Activated CD4-positive, alpha-beta memory T cell treated with anti-CD3 and anti-CD28 coated beads, Interleukin-2, amount 10 ng/mL, durations not matched to agents 7 days and 5 days (primary cell): ENCODE data around the gene ANAPC16. TPM values are rescaled to one million over a fixed set of nuclear protein-coding genes. Genes with fewer than 3 reads are reported as not detected.
A peak's percentile ranks its signal among the peaks of the same experiment; 100 is the strongest.
"Not testable (repeated sequence)": the region's sequence is repeated elsewhere in the genome, so short reads cannot be mapped to it uniquely, and the experiment has no call there.

Experiments
- CTCF ChIA-PET: fragments of 350-600 bp; sonication (Branson Sonifier 250); formaldehyde crosslinking; loops from one replicate; lab custom pipeline; 2021; ENCODE audit warnings: antibody characterized with exemption, inconsistent platforms; lab: Charles Lee
- POLR2A ChIA-PET: fragments of 350-600 bp; sonication (Branson Sonifier 250); formaldehyde crosslinking; loops from one replicate; lab custom pipeline; 2021; ENCODE audit warnings: antibody characterized with exemption; lab: Charles Lee
- DNase-seq: peaks from one replicate; pipeline ENCODE4 v3.0.0-alpha.2; 2020
- H3K27ac Mint-ChIP-seq: one replicate; pipeline ENCODE4 v1.8.0; 2021; ENCODE audit warnings: mild to moderate bottlenecking, mixed read lengths
- H3K27me3 Mint-ChIP-seq: one replicate; pipeline ENCODE4 v1.8.0; 2021; ENCODE audit warnings: mixed read lengths
- H3K36me3 Mint-ChIP-seq: one replicate; pipeline ENCODE4 v1.8.0; 2021; ENCODE audit warnings: low read depth, mixed read lengths
- H3K4me1 Mint-ChIP-seq: one replicate; pipeline ENCODE4 v1.8.0; 2021; ENCODE audit warnings: mixed read lengths
- H3K4me3 Mint-ChIP-seq: one replicate; pipeline ENCODE4 v1.8.0; 2021; ENCODE audit warnings: mild to moderate bottlenecking, mixed read lengths
- H3K9me3 Mint-ChIP-seq: one replicate; pipeline ENCODE4 v1.8.0; 2021; ENCODE audit warnings: mixed read lengths
- total RNA-seq, 2 experiments: library from RNA; stranded (reverse); gene quantifications; one replicate each; pipeline ENCODE4 v1.2.3, GENCODE V29; 2021

Gene ANAPC16
- total RNA-seq, 2 experiments from 2014 or later, result 94.2 to 101 TPM

DNA sequence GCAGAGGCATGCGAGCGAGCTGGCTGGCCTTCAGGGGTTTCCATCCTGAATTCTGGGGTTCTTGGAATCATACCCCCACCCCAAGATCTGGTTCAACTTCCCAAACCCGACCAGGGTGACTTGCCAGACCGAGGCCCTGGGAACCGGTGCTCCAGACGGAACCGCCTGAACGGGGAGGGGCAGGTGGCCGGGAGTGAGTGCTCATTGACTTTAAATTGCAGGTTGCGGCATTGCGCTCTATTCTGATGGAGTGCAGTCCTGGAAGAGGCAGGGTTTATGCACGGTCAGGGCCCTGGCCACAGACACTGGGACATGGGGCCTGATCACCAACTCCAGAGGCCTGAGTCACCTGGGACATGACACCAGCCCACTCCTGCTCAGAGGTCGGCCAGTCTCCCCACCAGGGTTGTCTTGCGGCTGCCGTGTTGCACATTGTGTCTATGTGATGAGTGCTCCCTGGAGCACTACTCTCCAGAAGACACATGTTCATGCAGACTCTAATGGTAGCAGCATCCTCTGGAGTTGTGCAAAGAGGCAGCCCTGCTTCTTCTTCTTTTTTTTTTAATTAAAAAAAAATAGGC, 52.1 kb downstream of the ANAPC16 start:
- H3K4me1 Mint-ChIP-seq, result peaks cover 38% of the 10 kb centered on the region
- no peaks in the 10 kb centered on the region for H3K9me3 Mint-ChIP-seq
- H3K27me3 Mint-ChIP-seq, result no peaks in the 10 kb centered on the region
- DNase-seq, result no peak
- POLR2A ChIA-PET, result interaction anchor here (0.6 to 1.2 kb wide), 3 partner anchors 35 to 66 kb away, joined by 3 read pairs; partner anchors contain the start of genes ANAPC16 and ASCC1
- no peak overlapping the region for H3K27ac Mint-ChIP-seq
- peaks cover 3% of the 10 kb centered on the region for H3K36me3 Mint-ChIP-seq
- CTCF ChIA-PET, result interaction anchor here (1.3 kb wide), 1 partner anchor 64 kb away, joined by 8 read pairs; no protein-coding TSS in a partner anchor
- no peak overlapping the region for H3K4me3 Mint-ChIP-seq

DNA sequence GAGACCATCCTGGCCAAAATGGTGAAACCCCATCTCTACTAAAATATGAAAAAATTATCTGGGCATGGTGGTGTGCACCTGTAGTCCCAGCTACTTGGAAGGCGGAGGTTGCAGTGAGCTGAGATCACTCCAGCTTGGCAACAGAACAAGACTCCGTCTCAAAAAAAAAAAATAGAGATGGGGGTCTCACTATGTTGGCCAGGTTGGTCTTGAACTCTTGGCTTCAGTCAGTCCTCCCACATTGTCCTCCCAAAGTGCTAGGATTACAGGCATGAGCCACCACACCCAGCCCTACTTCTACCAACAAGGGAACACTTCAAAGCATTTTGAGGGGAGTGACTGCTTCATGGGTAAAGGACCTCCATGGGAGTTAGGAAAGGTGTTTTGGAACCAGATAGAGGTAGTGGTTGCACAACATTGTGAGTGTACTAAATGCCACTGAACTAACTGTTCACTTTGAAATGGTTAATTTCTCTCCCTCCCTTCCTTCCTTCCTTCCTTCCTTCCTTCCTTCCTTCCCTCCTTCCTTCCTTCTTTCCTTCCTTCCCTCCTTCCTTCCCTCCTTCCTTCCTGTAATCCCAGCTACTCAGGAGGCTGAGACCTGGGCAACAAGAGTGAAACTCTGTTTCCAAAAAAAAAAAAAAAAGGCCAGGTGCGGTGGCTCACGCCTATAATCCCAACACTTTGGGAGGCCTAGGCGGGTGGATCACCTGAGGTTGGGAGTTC, 52.8 kb downstream of the ANAPC16 start:
- H3K36me3 Mint-ChIP-seq, DNase-seq, H3K4me3 Mint-ChIP-seq, H3K9me3 Mint-ChIP-seq, H3K27ac Mint-ChIP-seq, H3K27me3 Mint-ChIP-seq, CTCF ChIA-PET: not testable (repeated sequence)
- peaks cover 39% of the 10 kb centered on the region for H3K4me1 Mint-ChIP-seq
- POLR2A ChIA-PET, result interaction anchor here (0.9 to 2.9 kb wide), 4 partner anchors 21 to 66 kb away, joined by 3 to 11 read pairs (median 3); no protein-coding TSS in a partner anchor

DNA sequence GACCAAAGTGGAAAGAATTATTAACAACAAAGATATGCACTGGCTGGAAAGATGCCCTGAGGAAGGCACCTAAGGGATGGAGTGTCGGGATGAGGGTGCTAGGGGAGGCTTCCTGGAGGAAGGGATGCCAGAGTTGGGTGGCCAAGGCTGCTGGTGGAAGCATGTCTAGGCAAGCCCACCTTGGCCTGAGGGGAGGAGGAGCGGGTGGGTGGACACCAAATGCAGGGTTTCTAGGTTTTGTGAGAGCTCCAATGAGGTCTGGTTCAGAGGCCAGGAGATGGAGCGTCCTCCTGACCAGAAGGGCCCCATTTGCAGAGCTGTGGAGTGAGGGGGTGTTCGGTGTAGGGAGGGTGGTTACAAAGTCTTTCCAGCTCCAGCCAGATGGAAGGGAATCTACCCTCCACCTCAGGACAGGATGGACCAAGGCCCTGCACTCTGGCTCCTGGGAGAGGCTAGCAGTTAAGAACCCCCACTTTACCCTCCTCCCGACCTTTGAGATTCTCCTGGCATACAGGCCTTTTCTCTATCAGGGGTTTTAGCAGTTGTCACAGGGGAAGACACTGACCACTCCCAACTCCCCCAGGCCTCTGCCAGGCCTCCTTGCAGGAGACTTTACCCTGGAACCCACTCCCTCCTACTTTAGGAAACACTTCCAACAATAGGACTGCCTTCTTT, 54.9 kb downstream of the ANAPC16 start:
- CTCF ChIA-PET, result interaction anchor here (1.9 kb wide), 1 partner anchor 10 kb away, joined by 6 read pairs; no protein-coding TSS in a partner anchor

DNA sequence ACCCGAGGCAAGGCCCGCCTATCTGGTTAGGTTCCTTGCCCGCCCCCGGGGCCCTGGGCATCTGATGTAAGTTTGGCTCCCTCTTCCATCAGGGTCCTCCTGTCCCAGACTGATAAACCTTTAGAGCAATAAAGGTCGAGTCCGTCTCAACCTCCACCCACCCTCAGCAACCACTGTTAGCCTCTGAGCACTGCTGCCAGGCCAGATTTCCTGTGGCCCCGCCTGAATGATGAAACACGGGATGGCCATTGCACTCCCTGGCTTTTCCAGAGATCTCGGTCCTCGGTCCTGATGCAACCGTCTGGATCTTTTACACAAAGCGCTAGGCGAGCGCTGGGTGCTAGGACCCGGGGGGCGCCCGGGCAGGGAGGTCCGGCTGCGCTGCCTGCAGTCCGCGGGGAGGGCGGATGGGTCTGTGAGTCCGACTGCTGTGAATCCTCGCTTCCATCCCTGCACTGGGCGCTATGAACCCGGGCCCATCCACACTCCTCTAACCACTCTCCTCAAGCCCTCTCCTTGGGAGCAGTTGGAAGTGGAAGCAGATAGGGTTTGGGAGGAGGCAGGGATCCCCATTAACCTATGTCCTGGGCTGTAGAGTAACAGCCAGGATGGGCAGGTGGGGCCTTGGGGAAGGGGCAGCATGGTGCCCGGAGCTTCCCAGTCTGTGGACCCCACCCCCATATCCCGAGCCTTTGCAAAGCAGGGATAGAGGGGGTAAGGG, 57.0 kb downstream of the ANAPC16 start:
- ChIA-PET CTCF (interaction anchor here (0.6 to 7.6 kb wide), 16 partner anchors 10 to 224 kb away, joined by 3 to 89 read pairs (median 10); no protein-coding TSS in a partner anchor), POLR2A (interaction anchor here (0.5 to 7.9 kb wide), 25 partner anchors 10 to 1139 kb away, joined by 3 to 225 read pairs (median 7); partner anchors contain the start of genes ANAPC16 and ASCC1)
- DNase-seq, result peak; percentile 54
- Mint-ChIP-seq H3K9me3 (no peaks in the 10 kb centered on the region), H3K36me3 (peaks cover 40% of the 10 kb centered on the region), H3K27ac (peak overlapping the region; percentile 71), H3K4me3 (peak overlapping the region; percentile 100), H3K4me1 (peaks cover 51% of the 10 kb centered on the region), H3K27me3 (no peaks in the 10 kb centered on the region)

More for the DNA sequence above, 54.9 kb downstream of the ANAPC16 start:
- Mint-ChIP-seq H3K27ac (no peak overlapping the region), H3K27me3 (no peaks in the 10 kb centered on the region), H3K4me1 (peaks cover 36% of the 10 kb centered on the region), H3K4me3 (no peak overlapping the region), H3K9me3 (no peaks in the 10 kb centered on the region), H3K36me3 (peaks cover 27% of the 10 kb centered on the region)
- POLR2A ChIA-PET, result interaction anchor here (0.7 to 2.9 kb wide), 5 partner anchors 9 to 56 kb away, joined by 3 to 11 read pairs (median 4); no protein-coding TSS in a partner anchor
- no peak for DNase-seq

DNA sequence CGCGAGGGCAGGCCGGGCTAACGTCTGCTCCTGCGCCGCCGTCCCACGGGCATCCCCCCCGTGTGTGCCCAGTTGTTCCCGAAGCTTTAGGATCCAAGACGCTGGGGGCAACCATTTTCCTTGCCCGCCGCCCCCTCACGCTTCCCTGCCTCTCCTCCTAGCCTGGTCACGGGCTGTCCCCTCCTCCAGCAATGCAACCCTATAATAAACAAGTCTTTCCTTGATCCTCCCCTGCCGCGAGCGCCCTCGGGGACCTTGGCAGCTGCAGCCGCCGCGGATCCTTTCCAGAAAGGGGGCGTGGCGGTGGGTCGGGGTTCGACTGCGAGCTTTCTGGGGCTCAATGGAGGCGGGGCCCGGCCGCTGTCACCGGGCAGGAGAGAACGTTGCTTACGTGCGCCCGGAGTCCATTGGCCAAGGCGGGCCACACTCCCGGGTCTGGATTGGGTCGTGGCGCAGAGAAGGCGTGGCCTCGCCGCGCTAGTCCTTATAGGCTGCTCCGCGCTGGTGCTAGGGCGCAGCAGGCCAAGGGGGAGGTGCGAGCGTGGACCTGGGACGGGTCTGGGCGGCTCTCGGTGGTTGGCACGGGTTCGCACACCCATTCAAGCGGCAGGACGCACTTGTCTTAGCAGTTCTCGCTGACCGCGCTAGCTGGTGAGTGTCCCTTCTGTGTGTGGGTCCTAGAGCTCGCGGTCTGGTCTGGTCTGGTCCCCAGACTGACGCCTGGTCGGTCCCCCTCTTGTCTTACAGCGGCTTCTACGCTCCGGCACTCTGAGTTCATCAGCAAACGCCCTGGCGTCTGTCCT, 57.8 kb downstream of the ANAPC16 start, which contains the start of gene DDIT4:
Gene DDIT4 (plus strand): TSS at position 515 of the 803 bp plus-strand sequence. CDS start 293 bp downstream, outside the sequence.
- Mint-ChIP-seq H3K4me1 (peaks cover 58% of the 10 kb centered on the region), H3K36me3 (peaks cover 40% of the 10 kb centered on the region), H3K27me3 (no peaks in the 10 kb centered on the region), H3K27ac (peak within 1 kb of the TSS; percentile 96), H3K4me3 (peak within 1 kb of the TSS; percentile 100), H3K9me3 (no peaks in the 10 kb centered on the region)
- ChIA-PET CTCF (interaction anchor here (0.6 to 7.6 kb wide), 17 partner anchors 9 to 225 kb away, joined by 3 to 89 read pairs (median 7); no protein-coding TSS in a partner anchor), POLR2A (interaction anchor here (0.6 to 7.9 kb wide), 25 partner anchors 9 to 186 kb away, joined by 3 to 225 read pairs (median 10); partner anchors contain the start of genes ANAPC16 and ASCC1)
- DNase-seq, result peak; percentile 99

DNA sequence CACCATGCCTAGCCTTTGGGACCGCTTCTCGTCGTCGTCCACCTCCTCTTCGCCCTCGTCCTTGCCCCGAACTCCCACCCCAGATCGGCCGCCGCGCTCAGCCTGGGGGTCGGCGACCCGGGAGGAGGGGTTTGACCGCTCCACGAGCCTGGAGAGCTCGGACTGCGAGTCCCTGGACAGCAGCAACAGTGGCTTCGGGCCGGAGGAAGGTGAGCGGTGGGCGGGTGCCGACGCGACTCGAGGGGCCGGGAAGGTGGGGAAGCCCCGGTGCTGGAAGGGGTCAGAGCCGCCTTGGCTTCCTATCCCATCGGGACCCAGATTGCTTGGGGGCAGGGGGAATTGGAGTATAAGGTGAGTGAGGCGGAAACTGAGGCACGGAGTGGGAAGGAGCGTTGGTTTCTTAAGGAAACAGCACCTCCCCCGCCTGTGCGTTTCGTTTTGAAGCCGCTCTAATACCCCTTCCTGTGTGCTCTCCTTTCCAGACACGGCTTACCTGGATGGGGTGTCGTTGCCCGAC, 58.5 kb downstream of the ANAPC16 start:
- Mint-ChIP-seq H3K9me3 (no peaks in the 10 kb centered on the region), H3K36me3 (peaks cover 40% of the 10 kb centered on the region), H3K4me3 (peak overlapping the region; percentile 100), H3K4me1 (peaks cover 57% of the 10 kb centered on the region), H3K27me3 (no peaks in the 10 kb centered on the region), H3K27ac (peak overlapping the region; percentile 96)
- no peak for DNase-seq
- ChIA-PET CTCF (interaction anchor here (0.7 to 7.6 kb wide), 32 partner anchors 9 to 560 kb away, joined by 3 to 89 read pairs (median 6); no protein-coding TSS in a partner anchor), POLR2A (interaction anchor here (0.8 to 7.9 kb wide), 29 partner anchors 8 to 188 kb away, joined by 3 to 225 read pairs (median 7); partner anchors contain the start of genes ANAPC16 and ASCC1)

DNA sequence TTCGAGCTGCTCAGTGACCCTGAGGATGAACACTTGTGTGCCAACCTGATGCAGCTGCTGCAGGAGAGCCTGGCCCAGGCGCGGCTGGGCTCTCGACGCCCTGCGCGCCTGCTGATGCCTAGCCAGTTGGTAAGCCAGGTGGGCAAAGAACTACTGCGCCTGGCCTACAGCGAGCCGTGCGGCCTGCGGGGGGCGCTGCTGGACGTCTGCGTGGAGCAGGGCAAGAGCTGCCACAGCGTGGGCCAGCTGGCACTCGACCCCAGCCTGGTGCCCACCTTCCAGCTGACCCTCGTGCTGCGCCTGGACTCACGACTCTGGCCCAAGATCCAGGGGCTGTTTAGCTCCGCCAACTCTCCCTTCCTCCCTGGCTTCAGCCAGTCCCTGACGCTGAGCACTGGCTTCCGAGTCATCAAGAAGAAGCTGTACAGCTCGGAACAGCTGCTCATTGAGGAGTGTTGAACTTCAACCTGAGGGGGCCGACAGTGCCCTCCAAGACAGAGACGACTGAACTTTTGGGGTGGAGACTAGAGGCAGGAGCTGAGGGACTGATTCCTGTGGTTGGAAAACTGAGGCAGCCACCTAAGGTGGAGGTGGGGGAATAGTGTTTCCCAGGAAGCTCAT, 59.0 kb downstream of the ANAPC16 start:
- CTCF ChIA-PET, result interaction anchor here (0.5 to 7.6 kb wide), 35 partner anchors 9 to 559 kb away, joined by 3 to 89 read pairs (median 5); partner anchors contain the start of gene DNAJB12
- POLR2A ChIA-PET, result interaction anchor here (0.6 to 7.9 kb wide), 23 partner anchors 9 to 189 kb away, joined by 3 to 225 read pairs (median 11); partner anchors contain the start of genes ANAPC16 and ASCC1
- DNase-seq, result peak; percentile 80
- H3K27me3 Mint-ChIP-seq, result no peaks in the 10 kb centered on the region
- peak overlapping the region; percentile 96 for H3K27ac Mint-ChIP-seq
- H3K4me3 Mint-ChIP-seq, result peak overlapping the region; percentile 100
- no peaks in the 10 kb centered on the region for H3K9me3 Mint-ChIP-seq
- H3K36me3 Mint-ChIP-seq, result peaks cover 40% of the 10 kb centered on the region
- peaks cover 58% of the 10 kb centered on the region for H3K4me1 Mint-ChIP-seq

DNA sequence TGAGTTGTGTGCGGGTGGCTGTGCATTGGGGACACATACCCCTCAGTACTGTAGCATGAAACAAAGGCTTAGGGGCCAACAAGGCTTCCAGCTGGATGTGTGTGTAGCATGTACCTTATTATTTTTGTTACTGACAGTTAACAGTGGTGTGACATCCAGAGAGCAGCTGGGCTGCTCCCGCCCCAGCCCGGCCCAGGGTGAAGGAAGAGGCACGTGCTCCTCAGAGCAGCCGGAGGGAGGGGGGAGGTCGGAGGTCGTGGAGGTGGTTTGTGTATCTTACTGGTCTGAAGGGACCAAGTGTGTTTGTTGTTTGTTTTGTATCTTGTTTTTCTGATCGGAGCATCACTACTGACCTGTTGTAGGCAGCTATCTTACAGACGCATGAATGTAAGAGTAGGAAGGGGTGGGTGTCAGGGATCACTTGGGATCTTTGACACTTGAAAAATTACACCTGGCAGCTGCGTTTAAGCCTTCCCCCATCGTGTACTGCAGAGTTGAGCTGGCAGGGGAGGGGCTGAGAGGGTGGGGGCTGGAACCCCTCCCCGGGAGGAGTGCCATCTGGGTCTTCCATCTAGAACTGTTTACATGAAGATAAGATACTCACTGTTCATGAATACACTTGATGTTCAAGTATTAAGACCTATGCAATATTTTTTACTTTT, 59.7 kb downstream of the ANAPC16 start:
- Mint-ChIP-seq H3K27ac (peak overlapping the region; percentile 96), H3K27me3 (no peaks in the 10 kb centered on the region), H3K9me3 (no peaks in the 10 kb centered on the region), H3K4me1 (peaks cover 61% of the 10 kb centered on the region), H3K4me3 (peak overlapping the region; percentile 100), H3K36me3 (peaks cover 40% of the 10 kb centered on the region)
- POLR2A ChIA-PET, result interaction anchor here (0.6 to 7.9 kb wide), 23 partner anchors 9 to 190 kb away, joined by 3 to 225 read pairs (median 11); partner anchors contain the start of genes ANAPC16, ASCC1 and SPOCK2
- DNase-seq, result no peak
- CTCF ChIA-PET, result interaction anchor here (0.5 to 7.6 kb wide), 38 partner anchors 8 to 559 kb away, joined by 3 to 89 read pairs (median 5); partner anchors contain the start of gene DNAJB12

DNA sequence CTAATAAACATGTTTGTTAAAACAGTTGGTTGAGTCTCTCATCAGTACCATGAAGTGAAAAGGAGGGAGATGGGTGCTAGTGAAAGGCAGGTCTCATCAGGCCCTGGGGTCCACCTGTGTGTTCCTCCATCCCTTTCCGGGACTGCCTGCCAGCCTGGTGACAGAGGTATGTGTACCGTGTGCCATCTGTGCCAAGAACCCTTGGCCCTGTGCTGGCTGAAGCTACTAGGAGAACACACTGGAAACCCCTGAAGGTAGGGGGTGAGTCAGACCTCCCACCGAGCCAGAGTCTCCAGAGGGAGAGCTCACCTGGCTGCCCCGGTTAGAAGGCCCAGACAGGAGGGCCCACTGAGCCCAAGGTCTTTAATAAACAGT, 60.2 kb downstream of the ANAPC16 start:
- H3K36me3 Mint-ChIP-seq, result peaks cover 40% of the 10 kb centered on the region
- H3K27me3 Mint-ChIP-seq, result no peaks in the 10 kb centered on the region
- peaks cover 58% of the 10 kb centered on the region for H3K4me1 Mint-ChIP-seq

More for the DNA sequence above, 60.2 kb downstream of the ANAPC16 start:
- Mint-ChIP-seq H3K4me3 (peak overlapping the region; percentile 100), H3K9me3 (no peaks in the 10 kb centered on the region), H3K27ac (peak overlapping the region; percentile 96)
- ChIA-PET CTCF (interaction anchor here (0.6 to 7.6 kb wide), 16 partner anchors 9 to 558 kb away, joined by 3 to 89 read pairs (median 9); no protein-coding TSS in a partner anchor), POLR2A (interaction anchor here (0.7 to 7.9 kb wide), 16 partner anchors 11 to 188 kb away, joined by 3 to 225 read pairs (median 26); partner anchors contain the start of genes ANAPC16, ASCC1 and SPOCK2)
- no peak for DNase-seq
